Retinal pigment epithelial cell (primary cell): ENCODE results near the gene DNAJC5.
"Not testable (repeated sequence)": the region's sequence is repeated elsewhere in the genome, so short reads cannot be mapped to it uniquely, and the experiment has no call there.

Experiments used
- DNase-seq: peaks from one replicate; pipeline ENCODE4 v3.0.0-alpha.2; 2010; ENCODE audit warnings: low read depth
- H3K4me3 ChIP-seq: 2 replicates; pipeline ENCODE4 v1.5.1; 2011; ENCODE audit warnings: mild to moderate bottlenecking, low read length, control low read depth, moderate library complexity
- CTCF ChIP-seq: conservative IDR thresholded peaks from 2 replicates; pipeline ENCODE4 v1.5.1; 2011; ENCODE audit warnings: low read depth, low read length, control low read depth, inconsistent platforms

DNAJC5 gene

GRCh38 chr20:63959699-63960075 is 64.8 kb downstream of the DNAJC5 start:
- TF ChIP-seq CTCF: no peak
- H3K4me3 ChIP-seq: no peak overlapping the region
- no peak for DNase-seq

- not testable (repeated sequence) for H3K4me3 ChIP-seq
Observed at GRCh38 chr20:63960654-63961621, 66.0 kb downstream of the DNAJC5 start.

GRCh38 chr20:63961664-63962425 is 66.9 kb downstream of the DNAJC5 start:
- no peak for TF ChIP-seq CTCF
- DNase-seq: no peak
- H3K4me3 ChIP-seq: no peak overlapping the region

More at GRCh38 chr20:63960654-63961621, 66.0 kb downstream of the DNAJC5 start:
- not testable (repeated sequence) for DNase-seq

- no peak overlapping the region for H3K4me3 ChIP-seq
- DNase-seq: no peak
- no peak for TF ChIP-seq CTCF
Observed at GRCh38 chr20:63962426-63963347, 67.8 kb downstream of the DNAJC5 start.

GRCh38 chr20:63963348-63963741 is 68.4 kb downstream of the DNAJC5 start:
- no peak for DNase-seq

GRCh38 chr20:63963784-63964301 is 68.9 kb downstream of the DNAJC5 start:
- TF ChIP-seq CTCF: no peak
- no peak overlapping the region for H3K4me3 ChIP-seq
- DNase-seq: no peak

More at GRCh38 chr20:63963348-63963741, 68.4 kb downstream of the DNAJC5 start:
- no peak for TF ChIP-seq CTCF
- no peak overlapping the region for H3K4me3 ChIP-seq
